Measurements from ENCODE around the gene SEC24D.

SEC24D gene

DNA sequence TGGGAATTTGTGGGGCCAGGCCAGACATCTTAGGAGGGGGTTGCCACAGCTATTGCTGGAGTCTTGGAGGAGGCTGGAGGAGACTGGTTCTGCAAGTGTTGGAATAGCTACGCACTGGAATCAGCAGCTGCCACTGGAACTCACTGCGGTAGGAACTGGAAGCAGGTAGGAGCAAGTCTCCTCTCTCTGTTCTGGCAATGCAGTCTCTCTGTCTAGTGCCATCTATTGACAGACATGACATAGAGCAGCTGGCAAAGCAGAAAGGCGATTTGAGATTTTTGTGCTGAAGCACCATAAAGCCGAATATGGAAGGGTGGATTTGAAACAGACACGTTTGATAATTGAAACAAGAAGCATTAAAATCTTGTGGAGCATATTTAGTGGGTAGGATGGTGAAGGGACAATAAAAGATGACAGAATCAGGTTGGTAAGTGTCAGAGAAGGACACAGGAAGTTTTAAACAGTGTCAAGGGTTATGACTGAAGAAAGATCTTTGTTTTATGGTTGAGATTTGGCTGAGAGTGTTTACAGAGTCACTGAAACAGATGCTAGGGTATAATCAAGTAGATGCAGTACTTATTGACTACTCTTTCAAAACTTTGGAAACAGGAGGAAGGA, 29.3 kb upstream of the SEC24D start:
- Histone ChIP-seq H3K36me3 (ENCODE audit: control insufficient read depth in 2 of 2, insufficient read depth in 1 of 2, low read length in 2 of 2) (no peaks in the 10 kb centered on the region), H3K4me1 (ENCODE audit: control insufficient read depth, insufficient read depth, low read length) (no peaks in the 10 kb centered on the region), H3K9me3 (ENCODE audit: control insufficient read depth, insufficient read depth, low read depth, low read length) (no peaks in the 10 kb centered on the region), H3K4me3 (ENCODE audit: low read depth, low read length) (no peak overlapping the region), H3K27ac (ENCODE audit: extremely low read depth, low read depth, low read length) (no peak overlapping the region)
- POLR2A ChIA-PET: no interaction called here
- TF ChIP-seq ZNF596 (tag by site-specific recombination; IDR thresholded peaks at IDR 0.05): peak; percentile 77
- peak; percentile 80 for TF ChIP-seq ZNF600 (tag by site-specific recombination; IDR thresholded peaks at IDR 0.05)
- no peak for TF ChIP-seq ZNF791 (tag by site-specific recombination; IDR thresholded peaks at IDR 0.05)
- TF ChIP-seq, protein P1, sequence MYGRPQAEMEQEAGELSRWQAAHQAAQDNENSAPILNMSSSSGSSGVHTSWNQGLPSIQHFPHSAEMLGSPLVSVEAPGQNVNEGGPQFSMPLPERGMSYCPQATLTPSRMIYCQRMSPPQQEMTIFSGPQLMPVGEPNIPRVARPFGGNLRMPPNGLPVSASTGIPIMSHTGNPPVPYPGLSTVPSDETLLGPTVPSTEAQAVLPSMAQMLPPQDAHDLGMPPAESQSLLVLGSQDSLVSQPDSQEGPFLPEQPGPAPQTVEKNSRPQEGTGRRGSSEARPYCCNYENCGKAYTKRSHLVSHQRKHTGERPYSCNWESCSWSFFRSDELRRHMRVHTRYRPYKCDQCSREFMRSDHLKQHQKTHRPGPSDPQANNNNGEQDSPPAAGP (tag by site-specific recombination; IDR thresholded peaks at IDR 0.05): no peak
- TF ChIP-seq ZNF660 (tag by site-specific recombination; IDR thresholded peaks at IDR 0.05): 0 out of 2 replicates have a peak, but pooled peaks have one; percentile 21
- peak; percentile 52; the same call in 1 of the 2 replicates for TF ChIP-seq OSR2 (tag by site-specific recombination; IDR thresholded peaks at IDR 0.05)
- TF ChIP-seq, protein P2, sequence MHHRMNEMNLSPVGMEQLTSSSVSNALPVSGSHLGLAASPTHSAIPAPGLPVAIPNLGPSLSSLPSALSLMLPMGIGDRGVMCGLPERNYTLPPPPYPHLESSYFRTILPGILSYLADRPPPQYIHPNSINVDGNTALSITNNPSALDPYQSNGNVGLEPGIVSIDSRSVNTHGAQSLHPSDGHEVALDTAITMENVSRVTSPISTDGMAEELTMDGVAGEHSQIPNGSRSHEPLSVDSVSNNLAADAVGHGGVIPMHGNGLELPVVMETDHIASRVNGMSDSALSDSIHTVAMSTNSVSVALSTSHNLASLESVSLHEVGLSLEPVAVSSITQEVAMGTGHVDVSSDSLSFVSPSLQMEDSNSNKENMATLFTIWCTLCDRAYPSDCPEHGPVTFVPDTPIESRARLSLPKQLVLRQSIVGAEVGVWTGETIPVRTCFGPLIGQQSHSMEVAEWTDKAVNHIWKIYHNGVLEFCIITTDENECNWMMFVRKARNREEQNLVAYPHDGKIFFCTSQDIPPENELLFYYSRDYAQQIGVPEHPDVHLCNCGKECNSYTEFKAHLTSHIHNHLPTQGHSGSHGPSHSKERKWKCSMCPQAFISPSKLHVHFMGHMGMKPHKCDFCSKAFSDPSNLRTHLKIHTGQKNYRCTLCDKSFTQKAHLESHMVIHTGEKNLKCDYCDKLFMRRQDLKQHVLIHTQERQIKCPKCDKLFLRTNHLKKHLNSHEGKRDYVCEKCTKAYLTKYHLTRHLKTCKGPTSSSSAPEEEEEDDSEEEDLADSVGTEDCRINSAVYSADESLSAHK (tag by site-specific recombination; IDR thresholded peaks at IDR 0.05): peak; percentile 84
- TF ChIP-seq, protein P3, sequence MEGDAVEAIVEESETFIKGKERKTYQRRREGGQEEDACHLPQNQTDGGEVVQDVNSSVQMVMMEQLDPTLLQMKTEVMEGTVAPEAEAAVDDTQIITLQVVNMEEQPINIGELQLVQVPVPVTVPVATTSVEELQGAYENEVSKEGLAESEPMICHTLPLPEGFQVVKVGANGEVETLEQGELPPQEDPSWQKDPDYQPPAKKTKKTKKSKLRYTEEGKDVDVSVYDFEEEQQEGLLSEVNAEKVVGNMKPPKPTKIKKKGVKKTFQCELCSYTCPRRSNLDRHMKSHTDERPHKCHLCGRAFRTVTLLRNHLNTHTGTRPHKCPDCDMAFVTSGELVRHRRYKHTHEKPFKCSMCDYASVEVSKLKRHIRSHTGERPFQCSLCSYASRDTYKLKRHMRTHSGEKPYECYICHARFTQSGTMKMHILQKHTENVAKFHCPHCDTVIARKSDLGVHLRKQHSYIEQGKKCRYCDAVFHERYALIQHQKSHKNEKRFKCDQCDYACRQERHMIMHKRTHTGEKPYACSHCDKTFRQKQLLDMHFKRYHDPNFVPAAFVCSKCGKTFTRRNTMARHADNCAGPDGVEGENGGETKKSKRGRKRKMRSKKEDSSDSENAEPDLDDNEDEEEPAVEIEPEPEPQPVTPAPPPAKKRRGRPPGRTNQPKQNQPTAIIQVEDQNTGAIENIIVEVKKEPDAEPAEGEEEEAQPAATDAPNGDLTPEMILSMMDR (tag by site-specific recombination; IDR thresholded peaks at IDR 0.05): peak; percentile 64
- TF ChIP-seq ZNF654 (tag by site-specific recombination; IDR thresholded peaks at IDR 0.05; ENCODE audit: low read depth): peak; percentile 46
- CTCF ChIA-PET: interaction anchor here (0.6 to 3.0 kb wide), 15 partner anchors 8 to 512 kb away, joined by 3 to 10 read pairs (median 4); partner anchors contain the start of gene SYNPO2

DNA sequence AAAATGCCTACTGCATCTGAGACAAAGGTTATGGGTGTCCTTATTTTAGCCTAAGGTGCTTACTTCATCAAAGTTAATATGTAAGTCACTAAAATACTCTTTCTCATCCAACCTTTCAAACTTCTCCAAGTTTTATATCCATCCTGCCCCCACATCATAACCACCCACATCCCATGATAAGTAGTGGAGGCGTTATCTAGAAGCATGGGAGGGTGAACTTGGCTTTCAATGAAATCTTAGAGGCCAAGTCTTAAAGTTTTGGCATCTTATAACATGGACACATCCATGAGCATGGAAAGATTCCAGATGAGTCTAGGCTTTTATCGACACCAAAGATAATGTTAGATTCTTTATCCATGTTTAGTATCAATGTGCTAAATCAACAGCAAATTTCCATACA, 22.9 kb upstream of the SEC24D start:
- ChIA-PET CTCF (interaction anchor here (0.7 kb wide), 1 partner anchor 56 kb away, joined by 3 read pairs; no protein-coding TSS in a partner anchor), POLR2A (no interaction called here)
- H3K4me3 ChIP-seq (ENCODE audit: low read depth, low read length): no peak overlapping the region
- H3K27ac ChIP-seq (ENCODE audit: extremely low read depth, low read depth, low read length): no peak overlapping the region
- H3K9me3 ChIP-seq (ENCODE audit: control insufficient read depth, insufficient read depth, low read depth, low read length): no peaks in the 10 kb centered on the region
- no peaks in the 10 kb centered on the region for H3K36me3 ChIP-seq (ENCODE audit: control insufficient read depth in 2 of 2, insufficient read depth in 1 of 2, low read length in 2 of 2)
- no peaks in the 10 kb centered on the region for H3K4me1 ChIP-seq (ENCODE audit: control insufficient read depth, insufficient read depth, low read length)
- TF ChIP-seq, protein P4, sequence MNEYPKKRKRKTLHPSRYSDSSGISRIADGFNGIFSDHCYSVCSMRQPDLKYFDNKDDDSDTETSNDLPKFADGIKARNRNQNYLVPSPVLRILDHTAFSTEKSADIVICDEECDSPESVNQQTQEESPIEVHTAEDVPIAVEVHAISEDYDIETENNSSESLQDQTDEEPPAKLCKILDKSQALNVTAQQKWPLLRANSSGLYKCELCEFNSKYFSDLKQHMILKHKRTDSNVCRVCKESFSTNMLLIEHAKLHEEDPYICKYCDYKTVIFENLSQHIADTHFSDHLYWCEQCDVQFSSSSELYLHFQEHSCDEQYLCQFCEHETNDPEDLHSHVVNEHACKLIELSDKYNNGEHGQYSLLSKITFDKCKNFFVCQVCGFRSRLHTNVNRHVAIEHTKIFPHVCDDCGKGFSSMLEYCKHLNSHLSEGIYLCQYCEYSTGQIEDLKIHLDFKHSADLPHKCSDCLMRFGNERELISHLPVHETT (tag by site-specific recombination; IDR thresholded peaks at IDR 0.05): no peak
- TF ChIP-seq SCRT1 (tag by site-specific recombination; IDR thresholded peaks at IDR 0.05; ENCODE audit: borderline replicate concordance): no peak
- no peak for TF ChIP-seq MEIS1 (CRISPR knock-in tag; IDR thresholded peaks at IDR 0.05; ENCODE audit: borderline replicate concordance)
- TF ChIP-seq ZBTB8A (tag by site-specific recombination; IDR thresholded peaks at IDR 0.05): no peak
- TF ChIP-seq TRIM28 (IDR thresholded peaks at IDR 0.05; ENCODE audit: borderline replicate concordance, low read length): no peak
- TF ChIP-seq, protein P5, sequence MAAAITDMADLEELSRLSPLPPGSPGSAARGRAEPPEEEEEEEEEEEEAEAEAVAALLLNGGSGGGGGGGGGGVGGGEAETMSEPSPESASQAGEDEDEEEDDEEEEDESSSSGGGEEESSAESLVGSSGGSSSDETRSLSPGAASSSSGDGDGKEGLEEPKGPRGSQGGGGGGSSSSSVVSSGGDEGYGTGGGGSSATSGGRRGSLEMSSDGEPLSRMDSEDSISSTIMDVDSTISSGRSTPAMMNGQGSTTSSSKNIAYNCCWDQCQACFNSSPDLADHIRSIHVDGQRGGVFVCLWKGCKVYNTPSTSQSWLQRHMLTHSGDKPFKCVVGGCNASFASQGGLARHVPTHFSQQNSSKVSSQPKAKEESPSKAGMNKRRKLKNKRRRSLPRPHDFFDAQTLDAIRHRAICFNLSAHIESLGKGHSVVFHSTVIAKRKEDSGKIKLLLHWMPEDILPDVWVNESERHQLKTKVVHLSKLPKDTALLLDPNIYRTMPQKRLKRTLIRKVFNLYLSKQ (tag by site-specific recombination; IDR thresholded peaks at IDR 0.05; ENCODE audit: borderline replicate concordance): no peak
- no peak for TF ChIP-seq ZNF549 (tag by site-specific recombination; IDR thresholded peaks at IDR 0.05)
- TF ChIP-seq, protein P6, sequence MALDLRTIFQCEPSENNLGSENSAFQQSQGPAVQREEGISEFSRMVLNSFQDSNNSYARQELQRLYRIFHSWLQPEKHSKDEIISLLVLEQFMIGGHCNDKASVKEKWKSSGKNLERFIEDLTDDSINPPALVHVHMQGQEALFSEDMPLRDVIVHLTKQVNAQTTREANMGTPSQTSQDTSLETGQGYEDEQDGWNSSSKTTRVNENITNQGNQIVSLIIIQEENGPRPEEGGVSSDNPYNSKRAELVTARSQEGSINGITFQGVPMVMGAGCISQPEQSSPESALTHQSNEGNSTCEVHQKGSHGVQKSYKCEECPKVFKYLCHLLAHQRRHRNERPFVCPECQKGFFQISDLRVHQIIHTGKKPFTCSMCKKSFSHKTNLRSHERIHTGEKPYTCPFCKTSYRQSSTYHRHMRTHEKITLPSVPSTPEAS (tag by site-specific recombination; IDR thresholded peaks at IDR 0.05): no peak
- TF ChIP-seq, protein P7, sequence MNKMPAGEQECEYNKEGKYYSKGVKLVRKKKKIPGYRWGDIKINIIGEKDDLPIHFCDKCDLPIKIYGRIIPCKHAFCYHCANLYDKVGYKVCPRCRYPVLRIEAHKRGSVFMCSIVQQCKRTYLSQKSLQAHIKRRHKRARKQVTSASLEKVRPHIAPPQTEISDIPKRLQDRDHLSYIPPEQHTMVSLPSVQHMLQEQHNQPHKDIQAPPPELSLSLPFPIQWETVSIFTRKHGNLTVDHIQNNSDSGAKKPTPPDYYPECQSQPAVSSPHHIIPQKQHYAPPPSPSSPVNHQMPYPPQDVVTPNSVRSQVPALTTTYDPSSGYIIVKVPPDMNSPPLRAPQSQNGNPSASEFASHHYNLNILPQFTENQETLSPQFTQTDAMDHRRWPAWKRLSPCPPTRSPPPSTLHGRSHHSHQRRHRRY (tag by site-specific recombination; IDR thresholded peaks at IDR 0.05): no peak
- TF ChIP-seq, protein P8, sequence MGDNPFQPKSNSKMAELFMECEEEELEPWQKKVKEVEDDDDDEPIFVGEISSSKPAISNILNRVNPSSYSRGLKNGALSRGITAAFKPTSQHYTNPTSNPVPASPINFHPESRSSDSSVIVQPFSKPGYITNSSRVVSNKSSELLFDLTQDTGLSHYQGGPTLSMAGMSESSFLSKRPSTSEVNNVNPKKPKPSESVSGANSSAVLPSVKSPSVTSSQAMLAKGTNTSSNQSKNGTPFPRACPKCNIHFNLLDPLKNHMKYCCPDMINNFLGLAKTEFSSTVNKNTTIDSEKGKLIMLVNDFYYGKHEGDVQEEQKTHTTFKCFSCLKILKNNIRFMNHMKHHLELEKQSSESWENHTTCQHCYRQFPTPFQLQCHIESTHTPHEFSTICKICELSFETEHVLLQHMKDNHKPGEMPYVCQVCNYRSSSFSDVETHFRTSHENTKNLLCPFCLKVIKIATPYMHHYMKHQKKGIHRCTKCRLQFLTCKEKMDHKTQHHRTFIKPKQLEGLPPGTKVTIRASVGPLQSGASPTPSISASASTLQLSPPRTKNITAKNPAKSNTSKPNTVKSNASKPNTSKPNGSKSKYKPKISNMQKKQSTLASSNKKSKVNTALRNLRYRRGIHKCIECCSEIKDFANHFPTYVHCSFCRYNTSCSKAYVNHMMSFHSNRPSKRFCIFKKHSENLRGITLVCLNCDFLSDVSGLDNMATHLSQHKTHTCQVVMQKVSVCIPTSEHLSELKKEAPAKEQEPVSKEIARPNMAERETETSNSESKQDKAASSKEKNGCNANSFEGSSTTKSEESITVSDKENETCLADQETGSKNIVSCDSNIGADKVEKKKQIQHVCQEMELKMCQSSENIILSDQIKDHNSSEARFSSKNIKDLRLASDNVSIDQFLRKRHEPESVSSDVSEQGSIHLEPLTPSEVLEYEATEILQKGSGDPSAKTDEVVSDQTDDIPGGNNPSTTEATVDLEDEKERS (tag by site-specific recombination; IDR thresholded peaks at IDR 0.05): no peak

Measured in HEK293 (cell line).